Peyer's patch (tissue), 4 donors: ENCODE results near the gene TMEM50A.

Experiments
- CTCF ChIP-seq, 6 experiments: fragments of 450-650 bp in 4 of 6; fragments of 200-600 bp in 2 of 6; sonication (generic) in 1 of 6; IDR thresholded peaks; one replicate each; pipeline ENCODE4 v1.5.1; 2017 to 2019; ENCODE audit warnings: antibody characterized with exemption in 6 of 6, mild to moderate bottlenecking in 3 of 6, moderate library complexity in 1 of 6
- POLR2A ChIP-seq, 2 donors: fragments of 450-650 bp; IDR thresholded peaks; one replicate each; pipeline ENCODE4 v1.5.1; 2017; ENCODE audit warnings: antibody characterized with exemption in 2 of 2, mild to moderate bottlenecking in 2 of 2, moderate library complexity in 2 of 2

GRCh38 chr1:25341746-25342145 lies 3.6 kb downstream of the TMEM50A start:
- no peak for TF ChIP-seq CTCF (IDR thresholded peaks at IDR 0.05)
- no peak for TF ChIP-seq POLR2A (IDR thresholded peaks at IDR 0.05)
